Measurements from ENCODE around the gene TMED6. TPM values are rescaled to one million over a fixed set of nuclear protein-coding genes. Genes with fewer than 3 reads are reported as not detected.

Gene TMED6
- total and polyA plus RNA-seq, 2 of the 8 experiments (the other 6 are each of a cell fraction or from before 2014, with no cell fraction given): not detected

DNA sequence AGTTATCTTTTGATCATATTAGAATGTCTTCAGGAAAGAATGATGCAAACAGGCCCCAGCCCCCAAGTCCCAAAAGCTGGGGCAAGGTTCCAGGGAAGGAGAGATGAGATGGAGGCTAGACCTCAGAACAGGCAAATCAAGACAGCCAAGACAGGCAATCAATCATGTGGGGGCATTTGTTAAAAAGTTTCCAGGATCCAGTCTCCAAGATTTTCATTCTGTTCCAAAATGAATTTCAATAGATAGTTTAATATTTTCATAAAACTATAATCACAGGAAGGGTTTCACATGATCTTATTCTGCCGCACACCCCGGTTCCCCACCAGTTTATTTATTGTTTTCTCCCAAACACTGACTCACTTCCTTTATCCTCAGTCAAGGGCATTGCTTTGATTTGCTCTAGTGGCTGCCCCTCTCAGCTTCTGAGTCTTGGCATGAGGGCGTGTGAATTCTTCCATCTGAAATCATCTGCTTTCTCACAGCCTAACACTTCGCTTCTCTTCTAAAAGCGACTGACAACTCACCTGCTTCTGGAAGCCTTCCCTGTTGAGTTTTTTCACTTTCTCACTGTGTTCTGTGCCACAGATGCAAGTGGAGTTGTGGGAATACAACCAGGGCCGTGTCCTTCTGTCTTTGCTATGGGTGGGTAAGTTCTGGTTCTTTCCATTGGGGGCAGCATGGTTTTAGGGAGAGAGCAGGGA, 46.4 kb upstream of the TMED6 start:
- Histone ChIP-seq H3K27ac (ENCODE audit: low read depth, low read length) (no peak overlapping the region), H3K79me2 (ENCODE audit: control insufficient read depth in 1 of 2, insufficient read depth in 2 of 2, low read length in 2 of 2) (no peaks in the 10 kb centered on the region), H2BK20ac (ENCODE audit: low read length) (no peak overlapping the region), H3K9ac (replicated peaks in 1 of 4; ENCODE audit: extremely low read depth in 1 of 4, low read depth in 3 of 4, low read length in 3 of 4) (no peak overlapping the region), H4K91ac (replicated peaks; ENCODE audit: insufficient read length, low read length) (no peak overlapping the region), H4K8ac (ENCODE audit: extremely low read depth, insufficient read depth, low read length) (peak overlapping the region; percentile 1; the same call in 1 of the 2 replicates), H3K14ac (ENCODE audit: insufficient read length) (no peak overlapping the region), H3K56ac (replicated peaks; ENCODE audit: insufficient read length, low read depth, low read length) (no peak overlapping the region), H2BK5ac (ENCODE audit: low read depth, low read length) (no peak overlapping the region), H3K4me1 (replicated peaks in 1 of 4; ENCODE audit: control insufficient read depth in 3 of 4, insufficient read depth in 4 of 4, low read length in 3 of 4) (peaks cover 0 to 2% (median under 1%) of the 10 kb centered on the region in 4 experiments; a peak in 2 of 7 replicates), H2AFZ (ENCODE audit: low read length) (peak overlapping the region; percentile 89), H4K20me1 (replicated peaks in 1 of 2; ENCODE audit: control insufficient read depth in 1 of 2, insufficient read depth in 2 of 2, low read length in 2 of 2) (no peaks in the 10 kb centered on the region), H3K9me3 (ENCODE audit: insufficient read depth in 2 of 2, low read depth in 1 of 2, low read length in 1 of 2) (no peaks in the 10 kb centered on the region), H2BK120ac (replicated peaks; ENCODE audit: low read depth, low read length) (no peak overlapping the region), H3K4ac (replicated peaks; ENCODE audit: insufficient read length, low read depth, low read length) (no peak overlapping the region), H4K5ac (ENCODE audit: insufficient read length, low read depth, low read length) (no peak overlapping the region), H3K79me1 (ENCODE audit: low read depth, low read length) (no peaks in the 10 kb centered on the region), H2BK15ac (ENCODE audit: low read length) (peak overlapping the region; percentile 90; the same call in 1 of the 2 replicates), H3K4me3 (ENCODE audit: extremely low read depth in 1 of 4, insufficient read depth in 2 of 4, low read depth in 3 of 4, low read length in 4 of 4) (no peak overlapping the region), H3K23ac (ENCODE audit: insufficient read length) (no peak overlapping the region), H3K27me3 (replicated peaks in 1 of 4; ENCODE audit: control insufficient read depth in 3 of 4, extremely low read depth in 1 of 4, insufficient read depth in 3 of 4, low read length in 3 of 4) (no peaks in the 10 kb centered on the region), H2AK5ac (ENCODE audit: low read depth, low read length) (no peak overlapping the region), H2BK12ac (ENCODE audit: low read depth, low read length) (no peak overlapping the region), H3K18ac (ENCODE audit: extremely low read depth, low read length) (0 out of 2 replicates have a peak overlapping the region, but pooled peaks have one; percentile 55), H3K23me2 (ENCODE audit: low read depth, low read length) (no peaks in the 10 kb centered on the region), H3K4me2 (ENCODE audit: insufficient read depth in 1 of 2, low read depth in 2 of 2, low read length in 2 of 2) (no peak overlapping the region), H3K36me3 (ENCODE audit: control insufficient read depth in 2 of 4, insufficient read depth in 4 of 4, low read length in 3 of 4) (no peaks in the 10 kb centered on the region)
- POLR2A ChIA-PET (ENCODE audit: partially characterized antibody): interaction anchor here (0.7 to 1.8 kb wide), 5 partner anchors 11 to 168 kb away, joined by 3 to 8 read pairs (median 4); partner anchors contain the start of genes CYB5B, NFAT5 and TERF2
- FAIRE-seq (peak; percentile 57), DNase-seq (ENCODE audit: low read depth in 1 of 2, low spot score in 2 of 2) (peak in 1 of 2 experiments; percentile 64)
- CTCF ChIA-PET (ENCODE audit: partially characterized antibody): interaction anchor here (0.7 to 4.0 kb wide), 30 partner anchors 7 to 320 kb away, joined by 3 to 18 read pairs (median 4); no protein-coding TSS in a partner anchor
- WGBS, 2 experiments (ENCODE audit: extremely low coverage in 1 of 2, insufficient coverage in 1 of 2, insufficient read length in 1 of 2, insufficient replicate concordance in 2 of 2, low coverage in 1 of 2, low lambda C conversion rate in 2 of 2, missing lambda C conversion rate in 1 of 2): 60% methylated on average over 6 of the region's 6 CpGs; no CpG with 5 or more reads in 1 of the 2 experiments
- TF ChIP-seq HDAC2 (IDR thresholded peaks at IDR 0.05; ENCODE audit: borderline replicate concordance in 1 of 2, low read depth in 2 of 2, low read length in 2 of 2) (no peak), MAX (IDR thresholded peaks at IDR 0.05) (0 out of 2 replicates have a peak, but pooled peaks have one; percentile 20), BCL11A (IDR thresholded peaks at IDR 0.05; ENCODE audit: low read depth in 2 of 2, low read length in 2 of 2) (no peak), RAD21 (IDR thresholded peaks at IDR 0.05 in 1 of 2, conservative IDR thresholded peaks at IDR 0.05 in 1 of 2; ENCODE audit: low read depth in 2 of 2, low read length in 2 of 2) (peak; percentile 85 to 89), FOSL1 (IDR thresholded peaks at IDR 0.05; ENCODE audit: insufficient read depth, low read depth, low read length) (no peak), NANOG (IDR thresholded peaks at IDR 0.05; ENCODE audit: insufficient read depth, low read depth, low read length, poor library complexity, severe bottlenecking) (no peak), TAF1 (IDR thresholded peaks at IDR 0.05; ENCODE audit: low read depth, low read length) (peak; percentile 42; the same call in 1 of the 2 replicates), TEAD4 (IDR thresholded peaks at IDR 0.05; ENCODE audit: low read depth, low read length) (no peak)
